GM21576 (cell line): Measurements from ENCODE around the gene CHRNA1.

Experiments used
- ATAC-seq: cut with Tn5 transposase; IDR thresholded peaks from one replicate; pipeline ENCODE4 v1.9.1; 2021; ENCODE audit warnings: mild to moderate bottlenecking, moderate library complexity; ENCODE audit not compliant: unreplicated experiment

The CHRNA1 gene

GRCh38 chr2:174784316-174784715 is 20.0 kb upstream of the CHRNA1 start:
- ATAC-seq = no peak

DNA sequence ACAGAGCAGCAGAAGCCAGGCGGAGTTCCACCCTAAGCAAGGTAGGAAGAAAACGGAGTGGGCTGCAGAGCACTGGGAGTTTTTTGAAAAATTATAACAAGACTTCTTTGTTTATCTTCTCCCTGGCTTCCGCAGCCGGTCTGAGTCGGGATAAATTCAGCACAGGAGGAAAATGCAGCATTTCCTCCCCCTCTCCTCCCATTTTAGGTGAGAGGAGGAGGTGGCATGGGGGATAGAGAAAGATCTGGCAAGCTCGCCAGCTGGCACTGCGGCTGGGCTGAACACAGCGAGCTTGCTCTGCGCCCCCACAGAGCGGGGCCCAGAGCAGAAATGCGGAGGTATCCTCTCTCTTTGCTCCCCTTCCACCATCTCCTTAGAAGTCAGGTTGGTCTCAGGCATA is 17.7 kb upstream of the CHRNA1 start:
- no peak for ATAC-seq

GRCh38 chr2:174781298-174781697 is 17.0 kb upstream of the CHRNA1 start:
- ATAC-seq = no peak

GRCh38 chr2:174780856-174781255 is 16.6 kb upstream of the CHRNA1 start:
- ATAC-seq = no peak

DNA sequence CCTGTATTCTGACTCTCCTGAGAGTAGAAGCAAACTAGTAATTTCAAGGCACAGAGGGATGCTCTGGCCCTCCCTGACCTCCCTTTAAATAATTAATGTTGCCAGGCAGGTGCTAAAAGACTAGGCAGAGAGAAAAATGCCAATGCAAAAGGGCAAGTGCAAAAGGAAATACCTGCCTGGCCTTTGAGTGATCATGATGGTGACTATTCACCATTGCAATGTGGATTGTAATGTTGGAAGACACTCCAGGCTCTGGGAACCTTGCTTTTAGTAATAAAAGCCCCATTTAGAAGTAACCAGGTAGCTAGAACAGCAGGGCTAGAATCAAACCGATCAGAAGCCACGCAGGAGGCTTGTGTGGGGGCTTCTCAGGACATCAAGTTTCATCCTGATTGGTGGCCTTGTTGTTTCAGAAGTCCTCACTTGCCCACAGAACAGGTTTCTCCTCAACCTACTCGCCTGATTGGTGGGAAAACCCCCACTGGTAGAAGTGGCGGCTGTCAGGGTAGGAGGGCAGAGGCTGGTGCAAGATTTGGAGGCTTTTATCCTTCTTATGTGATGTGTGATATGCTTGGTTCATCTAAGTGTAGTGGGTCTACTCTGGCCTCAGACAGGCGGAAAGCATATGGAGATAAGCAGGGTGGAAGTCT is 16.0 kb upstream of the CHRNA1 start:
- no peak for ATAC-seq

DNA sequence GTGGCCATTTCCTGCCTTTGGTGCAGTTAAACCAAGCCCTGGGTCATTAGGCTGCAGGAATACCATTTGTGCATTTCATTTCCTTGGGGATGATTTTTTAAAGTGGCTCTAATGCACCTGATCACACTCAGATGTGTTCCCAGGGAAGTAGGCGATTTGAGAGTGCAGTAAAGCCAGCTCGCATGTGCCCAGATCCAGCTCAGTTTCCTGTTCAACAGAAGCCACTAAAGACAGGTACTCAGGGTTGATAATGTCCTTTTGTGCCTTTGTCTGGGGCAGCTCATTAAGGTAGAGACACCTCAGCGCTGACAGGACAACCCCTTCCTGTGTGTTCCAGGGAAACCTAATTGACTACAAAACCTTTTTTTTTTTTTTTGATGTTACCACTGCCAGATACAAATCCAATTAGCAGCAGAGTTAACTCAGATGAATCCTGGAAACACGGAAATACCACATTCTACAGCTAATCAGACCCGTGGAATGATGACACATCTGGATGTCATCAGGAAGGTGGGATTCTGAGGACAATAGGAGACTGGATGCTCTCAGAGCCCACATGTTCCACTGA is 15.2 kb upstream of the CHRNA1 start:
- ATAC-seq = no peak

- peak; percentile 70 for ATAC-seq
Observed at GRCh38 chr2:174778085-174778981, 14.1 kb upstream of the CHRNA1 start.

GRCh38 chr2:174777347-174778084 is 13.2 kb upstream of the CHRNA1 start:
- ATAC-seq = no peak

GRCh38 chr2:174776675-174777074 is 12.4 kb upstream of the CHRNA1 start:
- ATAC-seq = no peak

- ATAC-seq = no peak
Observed at GRCh38 chr2:174776223-174776622, 12.0 kb upstream of the CHRNA1 start.

DNA sequence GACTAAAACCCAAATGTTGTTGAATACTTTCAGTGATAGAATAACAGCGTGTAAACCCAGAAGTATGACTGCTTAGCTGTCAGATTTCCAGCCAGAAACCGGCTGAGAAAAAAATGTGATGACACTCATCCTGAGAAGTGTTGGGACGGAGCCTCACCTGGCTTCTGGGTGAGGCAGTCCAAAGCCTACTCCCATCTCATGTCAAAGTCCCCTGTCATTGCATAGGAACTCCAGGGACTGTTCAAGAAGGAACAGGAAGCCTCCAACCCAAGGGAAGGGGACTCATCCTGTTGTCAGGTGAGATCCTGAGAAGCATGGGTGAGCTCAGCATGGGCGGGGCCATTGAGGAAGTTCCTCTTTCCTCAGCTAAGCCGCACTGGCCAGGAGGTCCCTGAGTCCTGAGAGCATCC is 11.3 kb upstream of the CHRNA1 start:
- ATAC-seq = no peak

DNA sequence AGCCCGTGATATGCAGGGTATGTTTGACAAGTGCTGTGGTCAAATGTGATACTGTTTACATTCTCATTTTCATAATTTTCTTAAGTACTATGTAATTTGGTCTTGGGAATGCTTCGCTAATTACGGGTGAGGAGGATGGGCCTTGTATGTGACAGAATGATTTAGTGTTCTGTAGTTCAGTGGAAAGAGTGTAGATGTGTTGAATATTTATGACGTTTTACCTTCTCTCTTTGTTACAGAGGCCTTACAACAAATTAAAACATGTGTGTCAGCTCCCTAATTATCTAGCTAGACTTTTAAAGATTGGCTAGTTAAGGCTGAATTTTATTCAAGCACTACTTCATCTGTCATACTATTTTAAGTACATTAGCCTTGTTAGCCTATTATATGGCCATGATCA is 10.6 kb upstream of the CHRNA1 start:
- no peak for ATAC-seq

DNA sequence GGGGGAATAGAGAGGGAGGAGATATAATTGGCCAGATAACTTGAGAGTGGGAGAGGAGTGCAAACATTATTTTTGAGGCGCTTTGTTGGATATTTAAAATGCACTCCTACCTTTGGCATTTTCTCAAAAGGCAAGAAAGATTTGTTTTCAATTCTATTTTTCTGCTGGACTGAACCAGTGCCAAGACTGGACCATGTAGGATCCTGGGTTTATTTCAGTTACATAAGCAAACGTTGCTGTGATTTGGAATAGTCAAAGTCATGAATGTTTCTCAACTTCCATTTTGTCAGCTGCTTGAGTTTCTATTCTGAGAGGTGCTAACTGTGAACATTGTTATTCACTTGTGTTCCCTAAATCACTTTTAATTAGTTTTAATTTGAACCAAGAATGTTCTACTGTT is 8.9 kb upstream of the CHRNA1 start:
- no peak for ATAC-seq

- no peak for ATAC-seq
Observed at GRCh38 chr2:174772472-174772801, 8.2 kb upstream of the CHRNA1 start.

DNA sequence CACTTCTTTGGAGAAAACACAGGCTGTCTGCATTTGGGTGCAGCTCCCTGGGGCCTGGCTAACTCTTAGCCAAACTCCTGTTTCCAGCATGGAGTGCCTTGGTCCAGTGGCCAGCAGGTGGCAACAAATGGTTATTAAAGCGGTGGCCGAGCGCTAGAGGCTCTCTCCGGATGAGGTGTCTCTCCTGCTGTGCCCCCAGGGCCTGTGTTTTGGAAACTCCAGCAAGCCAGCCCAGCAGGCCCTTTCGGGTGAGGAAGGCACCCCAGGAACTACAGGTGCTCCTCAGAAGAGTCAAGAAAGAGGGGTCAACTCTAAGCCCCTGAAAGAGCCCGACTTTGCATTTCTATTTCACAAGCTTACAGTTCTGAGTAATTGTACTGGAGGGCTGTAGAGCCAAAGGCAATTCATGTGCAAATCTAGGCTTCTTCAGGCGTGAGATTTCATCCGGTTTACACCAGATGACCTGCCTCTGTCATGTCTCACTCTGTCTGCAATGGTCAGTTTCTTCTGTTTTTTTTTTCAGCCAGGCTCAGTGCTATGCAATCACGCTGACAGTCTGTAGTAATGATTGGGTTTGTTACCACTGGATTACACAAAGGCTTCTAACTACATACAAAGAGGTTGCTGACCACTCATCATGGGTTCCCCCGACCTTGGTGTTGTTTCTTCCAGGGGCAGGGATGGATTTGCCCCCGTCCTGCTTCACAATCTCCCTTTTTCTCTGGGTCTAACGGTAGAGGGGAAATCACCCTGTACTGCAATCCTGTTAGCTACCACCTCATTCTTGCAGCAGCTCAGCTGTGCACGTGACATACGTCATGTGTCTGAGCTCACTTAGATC is 7.6 kb upstream of the CHRNA1 start:
- ATAC-seq = peak; percentile 70

DNA sequence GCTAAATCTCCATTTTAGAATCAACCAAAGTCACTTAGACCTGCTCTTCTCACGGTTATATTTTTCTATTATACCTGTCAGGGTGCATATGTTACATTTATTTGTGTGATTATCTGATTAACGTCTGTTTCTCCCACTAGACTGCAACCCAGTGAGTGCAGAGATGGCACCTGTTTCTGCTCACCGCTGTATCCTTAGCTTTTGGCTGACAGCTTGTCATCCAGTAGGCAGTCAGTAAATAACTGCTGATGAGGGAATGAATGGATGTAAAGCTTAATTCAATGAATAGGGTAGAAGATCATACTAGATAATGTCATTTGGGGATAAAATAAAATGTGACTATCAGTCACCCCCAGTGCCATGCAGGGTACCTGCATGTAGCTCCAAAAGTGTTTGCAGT is 6.9 kb upstream of the CHRNA1 start:
- no peak for ATAC-seq

- ATAC-seq = no peak
Observed at GRCh38 chr2:174768557-174768956, 4.3 kb upstream of the CHRNA1 start.

DNA sequence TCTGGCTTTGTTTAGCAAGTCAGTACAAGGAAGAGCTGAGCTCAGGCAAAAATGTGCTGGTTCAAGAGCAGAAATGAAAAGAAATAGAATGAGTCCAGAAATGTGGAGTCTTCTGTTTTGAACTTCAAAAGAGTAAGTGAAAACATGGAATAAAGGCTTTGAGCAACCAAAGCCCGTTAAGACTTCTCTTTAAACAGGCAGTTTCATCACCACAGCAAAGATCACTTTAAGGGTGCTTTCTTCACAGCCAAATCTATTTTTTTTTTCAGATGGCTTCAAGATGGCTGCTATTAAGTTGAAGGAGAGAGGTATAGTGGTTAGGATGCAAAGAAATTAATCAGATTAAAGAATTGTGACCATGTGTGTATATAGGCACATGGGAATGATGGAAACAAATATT is 2.0 kb upstream of the CHRNA1 start:
- ATAC-seq = no peak

- ATAC-seq = no peak
Observed at GRCh38 chr2:174765576-174765975, 1.3 kb upstream of the CHRNA1 start.

- ATAC-seq = no peak
Observed at GRCh38 chr2:174763780-174764179, 492 bp downstream of the CHRNA1 start.

DNA sequence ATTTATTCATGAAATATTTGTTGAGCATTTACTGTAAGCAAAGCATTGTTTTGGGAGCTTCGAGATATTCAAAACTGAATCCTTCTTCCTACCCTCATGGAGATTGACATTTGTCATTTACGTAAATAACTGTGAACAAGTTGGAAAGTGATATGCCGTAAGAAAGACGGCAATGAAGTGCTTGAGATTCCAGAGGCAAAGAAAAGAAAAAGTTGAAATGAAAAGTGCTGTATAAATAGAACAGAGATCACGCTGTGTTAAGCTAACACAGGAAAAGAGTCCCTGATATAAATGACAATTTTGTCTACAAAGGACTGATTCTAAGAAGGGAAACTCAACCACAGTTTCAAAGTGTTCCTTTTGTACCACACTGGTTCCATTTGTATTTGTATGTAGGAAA is 1.8 kb downstream of the CHRNA1 start:
- ATAC-seq = no peak
